HCT116 (cell line): ENCODE measurements around the gene MAPK14. TPM values are rescaled to one million over a fixed set of nuclear protein-coding genes. Genes with fewer than 3 reads are reported as not detected.
"Not testable (repeated sequence)": the region's sequence is repeated elsewhere in the genome, so short reads cannot be mapped to it uniquely, and the experiment has no call there.

Experiments
- ATAC-seq: fragments of 200-7000 bp; cut with Tn5 transposase; 2 replicates; pipeline ENCODE4 v1.9.1; 2020; ENCODE audit warnings: mild to moderate bottlenecking, moderate library complexity
- BruUV-seq: library from RNA; stranded (reverse); fragments of 400-500 nt; replicated peaks from 2 replicates; lab custom pipeline; 2021; lab: Mats Ljungman, UMichigan
- CTCF ChIA-PET: fragments of 300-600 bp; sonication (Branson Sonifier 250); formaldehyde crosslinking; loops from one replicate; lab custom pipeline; 2021; ENCODE audit warnings: antibody characterized with exemption; lab: Charles Lee
- POLR2A ChIA-PET: fragments of 300-600, 350-600 bp; sonication (Branson Sonifier 250); formaldehyde crosslinking; loops from one replicate; lab custom pipeline; 2021; ENCODE audit warnings: antibody characterized with exemption; lab: Charles Lee
- RAD21 ChIA-PET, 2 experiments: fragments of 300-600 bp; sonication (Branson Sonifier 250); formaldehyde crosslinking; loops; one replicate each; lab custom pipeline; 2023; ENCODE audit warnings: low total read pairs in 2 of 2; ENCODE audit not compliant: uncharacterized antibody in 2 of 2, unreplicated experiment in 2 of 2, low non-redundant PET in 1 of 2; lab: Charles Lee
- DNase-seq: peaks from one replicate; pipeline ENCODE4 v3.0.0-alpha.2; 2010; ENCODE audit warnings: low read depth, low spot score
- H2AFZ ChIP-seq: fragments of 200-600 bp; shearing (Covaris generic), sonication (generic); 2 replicates; pipeline ENCODE4 v1.6.1; 2017; ENCODE audit warnings: low read depth, mixed run types, mixed read lengths, antibody characterized with exemption, low read length; ENCODE audit not compliant: poor library complexity, severe bottlenecking
- H3K27ac ChIP-seq: 2 replicates; pipeline ENCODE4 v1.5.1; 2012; ENCODE audit warnings: low read depth, low read length
- H3K27me3 ChIP-seq: fragments of 200-600 bp; sonication (generic); 2 replicates; pipeline ENCODE4 v1.6.1; 2016; ENCODE audit warnings: mixed run types, low read length, mixed read lengths; ENCODE audit not compliant: insufficient read depth
- H3K36me3 ChIP-seq, 2 experiments: fragments of 200-500 bp in 1 of 2; fragments of 200-600 bp in 1 of 2; sonication (Bioruptor generic) in 1 of 2; sonication (generic) in 1 of 2; 2 replicates each; pipeline versions ENCODE4 v1.5.1 to v1.6.1; 2014 to 2016; ENCODE audit warnings: low read length in 2 of 2, inconsistent platforms in 1 of 2, mixed read lengths in 1 of 2, mixed run types in 1 of 2; ENCODE audit not compliant: insufficient read depth in 2 of 2, control insufficient read depth in 1 of 2
- H3K4me1 ChIP-seq, 2 experiments: fragments of 200-600 bp in 1 of 2; sonication (generic) in 1 of 2; 2 replicates each; pipeline versions ENCODE4 v1.5.1 to v1.6.1; 2012 to 2017; ENCODE audit warnings: low read length in 2 of 2, inconsistent platforms in 1 of 2, mild to moderate bottlenecking in 1 of 2, mixed read lengths in 1 of 2, mixed run types in 1 of 2, moderate library complexity in 1 of 2; ENCODE audit not compliant: insufficient read depth in 2 of 2, control insufficient read depth in 1 of 2
- H3K4me2 ChIP-seq: fragments of 200-600 bp; sonication (generic); 2 replicates; pipeline ENCODE4 v1.6.1; 2017; ENCODE audit warnings: mixed run types, low read length, mixed read lengths
- H3K4me3 ChIP-seq, 2 experiments: fragments of 200-600 bp in 1 of 2; sonication (generic) in 1 of 2; replicated peaks in 1 of 2; 2 replicates each; pipeline ENCODE4 v1.5.1; 2011 to 2016; ENCODE audit warnings: low read length in 2 of 2, control low read depth in 1 of 2, low read depth in 1 of 2, mild to moderate bottlenecking in 1 of 2, mixed read lengths in 1 of 2, mixed run types in 1 of 2
- H3K79me2 ChIP-seq: fragments of 200-600 bp; sonication (generic); 2 replicates; pipeline ENCODE4 v1.6.1; 2017; ENCODE audit warnings: mild to moderate bottlenecking, mixed run types, low read length, moderate library complexity, mixed read lengths; ENCODE audit not compliant: insufficient read depth
- H3K9ac ChIP-seq: fragments of 200-600 bp; sonication (generic); 2 replicates; pipeline ENCODE4 v1.6.1; 2016; ENCODE audit warnings: low read length, mixed read lengths
- H3K9me2 ChIP-seq: fragments of 200-600 bp; sonication (generic), shearing (Covaris generic); 2 replicates; pipeline ENCODE4 v1.6.1; 2017; ENCODE audit warnings: mixed run types, mild to moderate bottlenecking, moderate library complexity; ENCODE audit not compliant: insufficient read depth
- H3K9me3 ChIP-seq, 2 experiments: fragments of 200-500 bp in 1 of 2; fragments of 200-600 bp in 1 of 2; sonication (Bioruptor generic) in 1 of 2; sonication (generic) in 1 of 2; 2 replicates each; pipeline ENCODE4 v1.6.1; 2014 to 2017; ENCODE audit warnings: low read length in 2 of 2, mixed read lengths in 2 of 2, inconsistent platforms in 1 of 2, low read depth in 1 of 2, mild to moderate bottlenecking in 1 of 2, mixed run types in 1 of 2, moderate library complexity in 1 of 2; ENCODE audit not compliant: control insufficient read depth in 1 of 2, insufficient read depth in 1 of 2
- H4K20me1 ChIP-seq: fragments of 200-600 bp; sonication (generic), shearing (Covaris generic); 2 replicates; pipeline ENCODE4 v1.6.1; 2017; ENCODE audit warnings: mixed run types, mild to moderate bottlenecking, moderate library complexity; ENCODE audit not compliant: insufficient read depth
- CBX3 ChIP-seq: IDR thresholded peaks from 2 replicates; pipeline ENCODE4 v1.6.1; 2012; ENCODE audit warnings: low read depth
- CEBPB ChIP-seq: IDR thresholded peaks from 2 replicates; pipeline ENCODE4 v1.6.1; 2012; ENCODE audit warnings: low read depth
- EZH2 ChIP-seq: fragments of 200-600 bp; sonication (generic); IDR thresholded peaks from 2 replicates; pipeline ENCODE4 v1.6.1; 2017; ENCODE audit warnings: antibody characterized with exemption, mixed run types
- MAX ChIP-seq: IDR thresholded peaks from 2 replicates; pipeline ENCODE4 v1.6.1; 2012
- POLR2A ChIP-seq: IDR thresholded peaks from 2 replicates; pipeline ENCODE4 v1.7.0; 2011; ENCODE audit warnings: borderline replicate concordance; ENCODE audit not compliant: insufficient read depth, insufficient read length; ENCODE audit errors: extremely low read depth
- POLR2AphosphoS5 ChIP-seq: IDR thresholded peaks from 2 replicates; pipeline ENCODE4 v1.6.1; 2011; ENCODE audit warnings: mild to moderate bottlenecking, low read depth, low read length, moderate library complexity
- RAD21 ChIP-seq: IDR thresholded peaks from 2 replicates; pipeline ENCODE4 v1.6.1; 2012; ENCODE audit warnings: low read depth, mild to moderate bottlenecking
- REST ChIP-seq: IDR thresholded peaks from 2 replicates; pipeline ENCODE4 v1.6.1; 2012; ENCODE audit warnings: low read depth
- SIN3A ChIP-seq: IDR thresholded peaks from 2 replicates; pipeline ENCODE4 v1.6.1; 2012; ENCODE audit warnings: low read depth
- ZBTB33 ChIP-seq: IDR thresholded peaks from 2 replicates; pipeline ENCODE4 v1.6.1; 2011; ENCODE audit warnings: mild to moderate bottlenecking, low read length, moderate library complexity; ENCODE audit not compliant: insufficient replicate concordance; ENCODE audit errors: extremely low read depth
- intact Hi-C: fragments of 100-400 bp; cut with micrococcal nuclease; formaldehyde crosslinking; loops from 2 replicates; pipeline ENCODE4 v1.10.0; 2022
- total RNA-seq: library from RNA; stranded (reverse); gene quantifications from one replicate; pipeline ENCODE4 v1.2.1, GENCODE V29; 2021; ENCODE audit not compliant: unreplicated experiment

MAPK14 gene
- total RNA-seq, 1 experiment from 2014 or later: 34.2 TPM

- no peak for TF ChIP-seq ZBTB33
- TF ChIP-seq SIN3A: no peak
- no peak for TF ChIP-seq CEBPB
- no peak for TF ChIP-seq POLR2A
- no peak for TF ChIP-seq EZH2
These were observed 42.9 kb upstream of the MAPK14 start (continued) for GRCh38 chr6:35984701-35985100.

GRCh38 chr6:35988047-35988446 is 39.6 kb upstream of the MAPK14 start:
- intact Hi-C loops, H3K9me2 ChIP-seq, H2AFZ ChIP-seq, DNase-seq, H3K27me3 ChIP-seq, H3K36me3 ChIP-seq, H3K9ac ChIP-seq, H3K4me2 ChIP-seq, BruUV-seq, H4K20me1 ChIP-seq, H3K4me1 ChIP-seq, POLR2A ChIA-PET, RAD21 ChIA-PET, ATAC-seq, H3K79me2 ChIP-seq, CTCF ChIA-PET, H3K4me3 ChIP-seq, H3K27ac ChIP-seq, H3K9me3 ChIP-seq: not testable (repeated sequence)

GRCh38 chr6:35993150-35993549 is 34.5 kb upstream of the MAPK14 start:
- no peak for TF ChIP-seq REST
- TF ChIP-seq MAX: no peak
- no peak for TF ChIP-seq POLR2AphosphoS5
- no peak for TF ChIP-seq RAD21
- no peak for TF ChIP-seq CEBPB
- TF ChIP-seq SIN3A: no peak
- TF ChIP-seq CBX3: no peak
- TF ChIP-seq, all 23 proteins: peak for 0
- DNase-seq: no peak
- intact Hi-C loops: no loop called here
- Histone ChIP-seq H3K79me2 (no peaks in the 10 kb centered on the region), H3K4me1 (no peaks in the 10 kb centered on the region), H2AFZ (no peak overlapping the region), H3K9ac (no peak overlapping the region), H3K4me2 (no peak overlapping the region), H3K9me2 (no peaks in the 10 kb centered on the region), H3K4me3 (no peak overlapping the region), H3K9me3 (no peaks in the 10 kb centered on the region), H4K20me1 (no peaks in the 10 kb centered on the region), H3K36me3 (no peaks in the 10 kb centered on the region), H3K27ac (no peak overlapping the region), H3K27me3 (peaks cover 4% of the 10 kb centered on the region; the same call in 1 of the 2 replicates)
- no peak for ATAC-seq
- ChIA-PET CTCF (no interaction called here), POLR2A (no interaction called here), RAD21 (no interaction called here)
- no TSS peak for BruUV-seq
